Measurements from ENCODE around the gene SNAPIN.

SNAPIN gene

DNA sequence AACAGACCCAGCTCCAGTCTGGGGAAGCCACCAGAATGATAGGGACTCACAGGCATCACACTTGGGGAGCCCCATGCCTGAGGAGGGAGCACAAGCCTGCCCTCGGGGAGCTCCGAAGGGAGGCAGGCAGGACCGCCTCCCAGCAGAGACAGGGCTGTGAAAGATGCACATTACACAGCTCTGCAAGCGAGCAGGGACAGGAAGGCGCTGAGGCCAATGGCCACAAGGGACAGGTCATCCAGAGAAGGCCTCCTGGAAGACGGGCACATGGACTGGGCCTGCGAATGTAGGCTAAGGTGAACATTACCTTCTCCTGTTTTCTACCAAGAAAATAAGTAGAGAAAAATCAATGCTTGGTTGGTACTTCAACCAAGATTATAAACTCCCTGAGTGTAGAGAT is 24.2 kb downstream of the SNAPIN start:
- Histone ChIP-seq H3K4me2 (ENCODE audit: low read length) (no peak overlapping the region), H3K9me3 (ENCODE audit: control insufficient read depth, low read length) (no peaks in the 10 kb centered on the region), H3K9ac (no peak overlapping the region), H3K27me3 (ENCODE audit: control insufficient read depth, insufficient read depth, low read length) (no peaks in the 10 kb centered on the region), H3K36me3 (ENCODE audit: control insufficient read depth, insufficient read depth, low read length) (no peaks in the 10 kb centered on the region), H3K27ac (no peak overlapping the region), H3K79me2 (no peaks in the 10 kb centered on the region), H3K4me3 (ENCODE audit: low read depth, low read length) (no peak overlapping the region), H2AFZ (no peak overlapping the region), H3K4me1 (no peaks in the 10 kb centered on the region)
- TF ChIP-seq, protein P1, sequence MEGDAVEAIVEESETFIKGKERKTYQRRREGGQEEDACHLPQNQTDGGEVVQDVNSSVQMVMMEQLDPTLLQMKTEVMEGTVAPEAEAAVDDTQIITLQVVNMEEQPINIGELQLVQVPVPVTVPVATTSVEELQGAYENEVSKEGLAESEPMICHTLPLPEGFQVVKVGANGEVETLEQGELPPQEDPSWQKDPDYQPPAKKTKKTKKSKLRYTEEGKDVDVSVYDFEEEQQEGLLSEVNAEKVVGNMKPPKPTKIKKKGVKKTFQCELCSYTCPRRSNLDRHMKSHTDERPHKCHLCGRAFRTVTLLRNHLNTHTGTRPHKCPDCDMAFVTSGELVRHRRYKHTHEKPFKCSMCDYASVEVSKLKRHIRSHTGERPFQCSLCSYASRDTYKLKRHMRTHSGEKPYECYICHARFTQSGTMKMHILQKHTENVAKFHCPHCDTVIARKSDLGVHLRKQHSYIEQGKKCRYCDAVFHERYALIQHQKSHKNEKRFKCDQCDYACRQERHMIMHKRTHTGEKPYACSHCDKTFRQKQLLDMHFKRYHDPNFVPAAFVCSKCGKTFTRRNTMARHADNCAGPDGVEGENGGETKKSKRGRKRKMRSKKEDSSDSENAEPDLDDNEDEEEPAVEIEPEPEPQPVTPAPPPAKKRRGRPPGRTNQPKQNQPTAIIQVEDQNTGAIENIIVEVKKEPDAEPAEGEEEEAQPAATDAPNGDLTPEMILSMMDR (IDR thresholded peaks at IDR 0.05): no peak

DNA sequence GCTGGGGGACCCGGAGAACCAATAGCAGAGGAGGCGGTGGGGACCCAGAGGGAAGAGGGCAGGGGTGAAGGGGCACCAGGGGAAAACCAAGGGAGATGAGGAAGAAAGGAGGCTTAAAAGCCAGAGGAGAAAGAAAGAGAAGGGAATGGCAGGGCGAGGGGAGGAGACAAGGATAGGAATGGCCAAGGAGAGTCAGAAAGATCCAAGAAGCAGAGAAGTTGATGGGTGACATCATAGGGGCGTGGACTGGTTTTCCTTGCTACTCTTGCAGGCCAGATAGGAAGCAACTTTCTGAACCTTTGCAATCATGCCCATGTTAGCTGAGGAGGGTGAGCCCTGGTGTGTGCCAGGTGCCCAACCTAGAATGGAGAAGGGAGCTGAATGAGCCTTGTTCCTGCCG is 25.4 kb downstream of the SNAPIN start:
- Histone ChIP-seq H3K27ac (no peak overlapping the region), H3K4me1 (no peaks in the 10 kb centered on the region), H3K4me2 (ENCODE audit: low read length) (no peak overlapping the region), H3K36me3 (ENCODE audit: control insufficient read depth, insufficient read depth, low read length) (no peaks in the 10 kb centered on the region), H3K9ac (no peak overlapping the region), H3K79me2 (no peaks in the 10 kb centered on the region), H3K4me3 (ENCODE audit: low read depth, low read length) (no peak overlapping the region), H2AFZ (no peak overlapping the region), H3K9me3 (ENCODE audit: control insufficient read depth, low read length) (no peaks in the 10 kb centered on the region), H3K27me3 (ENCODE audit: control insufficient read depth, insufficient read depth, low read length) (no peaks in the 10 kb centered on the region)
- TF ChIP-seq, protein P1 (IDR thresholded peaks at IDR 0.05): no peak

DNA sequence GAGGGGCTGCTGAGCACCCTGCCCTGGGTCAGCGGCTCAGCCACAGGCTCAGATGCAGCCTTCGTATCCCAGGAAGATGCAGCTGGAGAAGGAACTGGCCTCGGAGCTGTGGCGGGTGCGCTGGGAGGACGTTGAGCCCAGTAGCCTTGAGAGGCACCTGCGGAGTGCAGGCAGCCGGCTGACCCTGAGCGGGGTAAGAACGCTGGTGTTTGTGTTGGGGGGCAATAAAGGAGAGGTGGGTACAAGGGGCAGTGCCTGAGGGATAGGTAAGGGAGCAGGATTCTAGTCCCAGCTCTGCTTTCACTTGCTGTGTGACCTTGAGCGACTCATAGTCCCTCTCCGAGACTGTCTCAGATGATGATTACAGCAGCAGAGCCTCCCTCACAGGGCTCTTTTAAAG is 26.4 kb downstream of the SNAPIN start:
- no peaks in the 10 kb centered on the region for H3K27me3 ChIP-seq (ENCODE audit: control insufficient read depth, insufficient read depth, low read length)
- H3K4me2 ChIP-seq (ENCODE audit: low read length): no peak overlapping the region
- no peak overlapping the region for H2AFZ ChIP-seq
- H3K4me1 ChIP-seq: no peaks in the 10 kb centered on the region
- H3K27ac ChIP-seq: no peak overlapping the region
- TF ChIP-seq, protein P1 (IDR thresholded peaks at IDR 0.05): no peak
- H3K4me3 ChIP-seq (ENCODE audit: low read depth, low read length): no peak overlapping the region
- no peak overlapping the region for H3K9ac ChIP-seq
- H3K9me3 ChIP-seq (ENCODE audit: control insufficient read depth, low read length): no peaks in the 10 kb centered on the region
- H3K79me2 ChIP-seq: no peaks in the 10 kb centered on the region
- no peaks in the 10 kb centered on the region for H3K36me3 ChIP-seq (ENCODE audit: control insufficient read depth, insufficient read depth, low read length)

DNA sequence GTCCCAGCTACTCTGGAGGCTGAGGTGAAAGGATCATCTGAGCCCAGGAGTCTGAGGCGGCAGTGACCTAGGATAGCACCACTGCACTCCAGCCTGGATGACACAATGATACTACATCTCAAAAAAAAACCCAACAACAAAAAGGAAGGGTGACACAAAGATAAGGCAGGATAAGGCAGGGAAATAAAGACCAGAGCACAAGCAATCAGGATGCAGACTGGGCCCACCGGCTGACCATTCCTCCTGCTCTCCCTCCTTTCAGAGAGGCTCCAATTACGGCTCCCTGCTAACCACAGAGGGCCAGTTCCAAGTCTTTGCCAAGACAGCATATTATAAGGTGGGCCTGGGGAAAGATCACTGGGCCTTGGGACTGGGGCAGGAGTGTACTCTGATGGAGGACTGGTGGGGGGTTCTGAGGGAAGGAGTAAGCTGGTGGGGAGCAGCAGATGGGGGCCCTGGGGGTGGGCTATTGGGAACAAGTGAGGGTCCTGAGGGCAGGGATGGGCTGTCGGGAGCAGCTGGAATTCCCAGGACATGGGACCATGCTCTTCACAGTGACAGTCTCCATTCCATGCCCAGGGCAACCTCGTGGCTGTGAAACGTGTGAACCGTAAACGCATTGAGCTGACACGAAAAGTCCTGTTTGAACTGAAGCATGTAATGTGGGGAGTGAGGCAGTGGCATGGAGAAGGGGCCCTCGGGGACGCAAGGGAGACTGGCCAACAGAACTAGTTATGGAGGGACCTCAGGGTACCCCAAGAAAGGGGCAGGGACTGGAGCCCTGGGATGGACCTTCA is 27.2 kb downstream of the SNAPIN start:
- Histone ChIP-seq H3K27me3 (ENCODE audit: control insufficient read depth, insufficient read depth, low read length) (no peaks in the 10 kb centered on the region), H3K36me3 (ENCODE audit: control insufficient read depth, insufficient read depth, low read length) (no peaks in the 10 kb centered on the region)
- TF ChIP-seq, protein P1 (IDR thresholded peaks at IDR 0.05): no peak

More for the DNA sequence above, 27.2 kb downstream of the SNAPIN start:
- no peak overlapping the region for H2AFZ ChIP-seq
- H3K4me2 ChIP-seq (ENCODE audit: low read length): no peak overlapping the region
- no peak overlapping the region for H3K27ac ChIP-seq
- no peaks in the 10 kb centered on the region for H3K4me1 ChIP-seq
- H3K4me3 ChIP-seq (ENCODE audit: low read depth, low read length): no peak overlapping the region
- no peaks in the 10 kb centered on the region for H3K9me3 ChIP-seq (ENCODE audit: control insufficient read depth, low read length)
- no peaks in the 10 kb centered on the region for H3K79me2 ChIP-seq
- no peak overlapping the region for H3K9ac ChIP-seq
